ENCODE data around the gene STX5.

STX5 gene, protein sequence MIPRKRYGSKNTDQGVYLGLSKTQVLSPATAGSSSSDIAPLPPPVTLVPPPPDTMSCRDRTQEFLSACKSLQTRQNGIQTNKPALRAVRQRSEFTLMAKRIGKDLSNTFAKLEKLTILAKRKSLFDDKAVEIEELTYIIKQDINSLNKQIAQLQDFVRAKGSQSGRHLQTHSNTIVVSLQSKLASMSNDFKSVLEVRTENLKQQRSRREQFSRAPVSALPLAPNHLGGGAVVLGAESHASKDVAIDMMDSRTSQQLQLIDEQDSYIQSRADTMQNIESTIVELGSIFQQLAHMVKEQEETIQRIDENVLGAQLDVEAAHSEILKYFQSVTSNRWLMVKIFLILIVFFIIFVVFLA
- long read RNA-seq, transcript STX5-201 (11 exons, 1,794 nt): major isoform, 15 of 28 reads
- long read RNA-seq, transcript STX5-203 (11 exons, 1,568 nt): minor isoform, 5 of 28 reads
- long read RNA-seq, partial matches to known transcripts: 5 of 28 reads
- long read RNA-seq, other reads (novel, unspliced or antisense): 3 of 28 reads

DNA sequence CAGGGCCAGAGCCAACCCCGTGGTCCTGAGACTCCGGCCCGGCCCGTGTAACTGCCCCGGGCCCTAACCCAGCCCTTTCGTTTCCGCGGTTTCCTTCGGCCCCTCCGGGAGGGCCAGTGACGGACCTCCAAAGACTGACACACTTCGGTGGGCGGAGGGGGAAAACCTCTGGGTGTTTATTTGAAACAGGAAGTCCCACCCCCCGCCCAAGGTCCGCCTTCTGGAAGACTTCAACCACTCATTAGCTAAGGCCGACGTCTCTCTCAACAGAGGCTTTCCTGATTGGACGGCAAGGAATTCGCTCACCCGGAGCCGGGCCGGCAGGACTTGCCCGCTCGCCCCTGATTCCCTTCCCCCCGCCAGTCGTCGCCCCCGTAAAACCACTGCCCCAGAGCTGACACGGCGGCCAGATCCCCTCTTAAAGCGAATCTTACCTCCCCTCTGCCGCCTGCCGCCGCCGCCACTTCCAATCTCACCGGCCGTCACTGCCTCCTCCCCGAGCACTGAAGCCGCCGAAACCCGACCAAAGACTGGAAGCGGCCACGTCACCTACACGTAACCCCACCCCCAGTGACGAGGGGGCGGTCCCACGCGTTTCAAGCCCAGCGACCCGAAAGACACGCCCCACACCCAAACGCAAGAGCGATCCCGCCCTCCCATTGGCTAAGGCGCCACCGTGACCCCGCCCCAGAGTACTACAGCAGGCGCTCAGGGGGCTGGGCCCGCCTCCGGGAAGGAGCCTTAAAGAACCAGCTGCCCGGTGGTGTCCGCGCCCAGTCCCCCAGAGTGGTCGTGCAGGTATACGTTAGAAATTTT, at the start of gene STX5:
Gene STX5 (minus strand): TSS at position 532 of the 816 bp plus-strand sequence. CDS start 808 bp downstream, outside the sequence.
- peak within 1 kb of the TSS; percentile 92 for H3K27ac ChIP-seq (replicated peaks)
- peak; percentile 96 to 99 for DNase-seq (ENCODE audit: low read depth in 1 of 2, low spot score in 1 of 2)
- peak within 1 kb of the TSS; percentile 94 for H3K4me3 ChIP-seq (replicated peaks; ENCODE audit: insufficient read depth, low read length)
- TF ChIP-seq, protein P1, sequence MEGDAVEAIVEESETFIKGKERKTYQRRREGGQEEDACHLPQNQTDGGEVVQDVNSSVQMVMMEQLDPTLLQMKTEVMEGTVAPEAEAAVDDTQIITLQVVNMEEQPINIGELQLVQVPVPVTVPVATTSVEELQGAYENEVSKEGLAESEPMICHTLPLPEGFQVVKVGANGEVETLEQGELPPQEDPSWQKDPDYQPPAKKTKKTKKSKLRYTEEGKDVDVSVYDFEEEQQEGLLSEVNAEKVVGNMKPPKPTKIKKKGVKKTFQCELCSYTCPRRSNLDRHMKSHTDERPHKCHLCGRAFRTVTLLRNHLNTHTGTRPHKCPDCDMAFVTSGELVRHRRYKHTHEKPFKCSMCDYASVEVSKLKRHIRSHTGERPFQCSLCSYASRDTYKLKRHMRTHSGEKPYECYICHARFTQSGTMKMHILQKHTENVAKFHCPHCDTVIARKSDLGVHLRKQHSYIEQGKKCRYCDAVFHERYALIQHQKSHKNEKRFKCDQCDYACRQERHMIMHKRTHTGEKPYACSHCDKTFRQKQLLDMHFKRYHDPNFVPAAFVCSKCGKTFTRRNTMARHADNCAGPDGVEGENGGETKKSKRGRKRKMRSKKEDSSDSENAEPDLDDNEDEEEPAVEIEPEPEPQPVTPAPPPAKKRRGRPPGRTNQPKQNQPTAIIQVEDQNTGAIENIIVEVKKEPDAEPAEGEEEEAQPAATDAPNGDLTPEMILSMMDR (IDR thresholded peaks at IDR 0.05; ENCODE audit: insufficient read depth, low read length): no peak
- TF ChIP-seq SPI1 (IDR thresholded peaks at IDR 0.05; ENCODE audit: borderline replicate concordance, low read depth) (peak; percentile 65; the same call in 1 of the 2 replicates), GABPA (IDR thresholded peaks at IDR 0.05; ENCODE audit: low read depth) (peak; percentile 92), POLR2AphosphoS5 (IDR thresholded peaks at IDR 0.05; ENCODE audit: low read depth) (no peak; the same call in 1 of the 2 replicates)
- TF ChIP-seq, protein P2, sequence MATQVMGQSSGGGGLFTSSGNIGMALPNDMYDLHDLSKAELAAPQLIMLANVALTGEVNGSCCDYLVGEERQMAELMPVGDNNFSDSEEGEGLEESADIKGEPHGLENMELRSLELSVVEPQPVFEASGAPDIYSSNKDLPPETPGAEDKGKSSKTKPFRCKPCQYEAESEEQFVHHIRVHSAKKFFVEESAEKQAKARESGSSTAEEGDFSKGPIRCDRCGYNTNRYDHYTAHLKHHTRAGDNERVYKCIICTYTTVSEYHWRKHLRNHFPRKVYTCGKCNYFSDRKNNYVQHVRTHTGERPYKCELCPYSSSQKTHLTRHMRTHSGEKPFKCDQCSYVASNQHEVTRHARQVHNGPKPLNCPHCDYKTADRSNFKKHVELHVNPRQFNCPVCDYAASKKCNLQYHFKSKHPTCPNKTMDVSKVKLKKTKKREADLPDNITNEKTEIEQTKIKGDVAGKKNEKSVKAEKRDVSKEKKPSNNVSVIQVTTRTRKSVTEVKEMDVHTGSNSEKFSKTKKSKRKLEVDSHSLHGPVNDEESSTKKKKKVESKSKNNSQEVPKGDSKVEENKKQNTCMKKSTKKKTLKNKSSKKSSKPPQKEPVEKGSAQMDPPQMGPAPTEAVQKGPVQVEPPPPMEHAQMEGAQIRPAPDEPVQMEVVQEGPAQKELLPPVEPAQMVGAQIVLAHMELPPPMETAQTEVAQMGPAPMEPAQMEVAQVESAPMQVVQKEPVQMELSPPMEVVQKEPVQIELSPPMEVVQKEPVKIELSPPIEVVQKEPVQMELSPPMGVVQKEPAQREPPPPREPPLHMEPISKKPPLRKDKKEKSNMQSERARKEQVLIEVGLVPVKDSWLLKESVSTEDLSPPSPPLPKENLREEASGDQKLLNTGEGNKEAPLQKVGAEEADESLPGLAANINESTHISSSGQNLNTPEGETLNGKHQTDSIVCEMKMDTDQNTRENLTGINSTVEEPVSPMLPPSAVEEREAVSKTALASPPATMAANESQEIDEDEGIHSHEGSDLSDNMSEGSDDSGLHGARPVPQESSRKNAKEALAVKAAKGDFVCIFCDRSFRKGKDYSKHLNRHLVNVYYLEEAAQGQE (IDR thresholded peaks at IDR 0.05; ENCODE audit: insufficient replicate concordance, low read depth): peak; percentile 44
- no peaks in the 10 kb centered on the region for H3K27me3 ChIP-seq (ENCODE audit: insufficient read depth, poor library complexity, severe bottlenecking)

DNA sequence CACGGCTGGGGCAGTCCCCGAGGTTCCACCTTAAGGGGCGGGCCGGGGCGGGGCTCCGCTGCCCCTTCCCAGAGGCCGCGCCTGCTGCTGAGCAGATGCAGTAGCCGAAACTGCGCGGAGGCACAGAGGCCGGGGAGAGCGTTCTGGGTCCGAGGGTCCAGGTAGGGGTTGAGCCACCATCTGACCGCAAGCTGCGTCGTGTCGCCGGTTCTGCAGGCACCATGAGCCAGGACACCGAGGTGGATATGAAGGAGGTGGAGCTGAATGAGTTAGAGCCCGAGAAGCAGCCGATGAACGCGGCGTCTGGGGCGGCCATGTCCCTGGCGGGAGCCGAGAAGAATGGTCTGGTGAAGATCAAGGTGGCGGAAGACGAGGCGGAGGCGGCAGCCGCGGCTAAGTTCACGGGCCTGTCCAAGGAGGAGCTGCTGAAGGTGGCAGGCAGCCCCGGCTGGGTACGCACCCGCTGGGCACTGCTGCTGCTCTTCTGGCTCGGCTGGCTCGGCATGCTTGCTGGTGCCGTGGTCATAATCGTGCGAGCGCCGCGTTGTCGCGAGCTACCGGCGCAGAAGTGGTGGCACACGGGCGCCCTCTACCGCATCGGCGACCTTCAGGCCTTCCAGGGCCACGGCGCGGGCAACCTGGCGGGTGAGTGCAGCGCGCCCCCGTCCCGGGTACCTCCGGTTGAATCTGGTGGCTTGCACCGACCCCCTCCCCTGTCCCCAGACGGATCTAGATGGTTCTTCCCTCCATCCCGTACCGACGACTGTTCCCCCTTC, 49.1 kb upstream of the STX5 start, which contains the start of gene SLC3A2:
Gene SLC3A2 (plus strand): TSS at position 94 of the 776 bp plus-strand sequence. CDS start 128 bp downstream, at position 222.
- Histone ChIP-seq H3K4me3 (replicated peaks; ENCODE audit: insufficient read depth, low read length) (peak within 1 kb of the TSS; percentile 51), H3K27ac (replicated peaks) (peak within 1 kb of the TSS; percentile 98), H3K27me3 (ENCODE audit: insufficient read depth, poor library complexity, severe bottlenecking) (no peaks in the 10 kb centered on the region)
- DNase-seq (ENCODE audit: low read depth in 1 of 2, low spot score in 1 of 2): peak; percentile 88 to 95
- TF ChIP-seq, protein P1 (IDR thresholded peaks at IDR 0.05; ENCODE audit: insufficient read depth, low read length): peak; percentile 50
- no peak for TF ChIP-seq SPI1 (IDR thresholded peaks at IDR 0.05; ENCODE audit: borderline replicate concordance, low read depth)
- TF ChIP-seq POLR2AphosphoS5 (IDR thresholded peaks at IDR 0.05; ENCODE audit: low read depth): peak; percentile 98
- TF ChIP-seq, protein P2 (IDR thresholded peaks at IDR 0.05; ENCODE audit: insufficient replicate concordance, low read depth): peak; percentile 46
- no peak for TF ChIP-seq GABPA (IDR thresholded peaks at IDR 0.05; ENCODE audit: low read depth)

DNA sequence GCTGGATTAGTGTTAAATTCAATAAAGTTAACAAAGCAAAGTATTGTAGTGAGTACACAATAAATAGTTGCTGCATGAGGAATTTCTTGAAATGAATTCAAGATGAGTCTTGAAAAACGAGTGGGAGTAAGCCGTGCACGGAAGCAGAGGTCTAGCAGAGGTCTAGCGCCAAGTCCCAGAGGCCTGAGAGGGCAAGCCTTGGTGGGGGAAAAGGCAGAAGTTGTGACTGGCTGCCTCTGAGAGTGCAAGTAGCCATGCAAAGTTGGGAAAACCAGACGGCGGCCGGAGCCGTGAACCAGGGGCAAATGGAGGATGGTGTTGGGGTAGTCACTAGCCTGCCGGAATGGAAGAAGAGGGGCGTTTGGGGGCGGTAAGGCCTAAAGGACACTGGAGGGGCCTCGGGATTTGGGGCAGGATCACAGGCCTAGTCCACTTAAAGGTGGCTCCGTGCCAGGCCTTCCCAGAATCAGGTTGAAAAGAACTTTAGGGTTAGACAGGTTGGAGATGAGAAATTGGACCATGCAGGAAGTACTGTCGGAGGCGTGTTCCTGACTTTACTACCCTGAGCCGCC, 48.5 kb upstream of the STX5 start:
- no peaks in the 10 kb centered on the region for H3K27me3 ChIP-seq (ENCODE audit: insufficient read depth, poor library complexity, severe bottlenecking)
- peak in 1 of 2 experiments; percentile 73 for DNase-seq (ENCODE audit: low read depth in 1 of 2, low spot score in 1 of 2)
- H3K4me3 ChIP-seq (replicated peaks; ENCODE audit: insufficient read depth, low read length): peak overlapping the region; percentile 51
- TF ChIP-seq POLR2AphosphoS5 (IDR thresholded peaks at IDR 0.05; ENCODE audit: low read depth) (no peak), GABPA (IDR thresholded peaks at IDR 0.05; ENCODE audit: low read depth) (no peak)
- TF ChIP-seq, protein P2 (IDR thresholded peaks at IDR 0.05; ENCODE audit: insufficient replicate concordance, low read depth): no peak
- H3K27ac ChIP-seq (replicated peaks): peak overlapping the region; percentile 98

Data from HL-60 (cell line).